ENCODE data around the gene PCGF3. TPM values are rescaled to one million over a fixed set of nuclear protein-coding genes. Genes with fewer than 3 reads are reported as not detected.
"Not testable (repeated sequence)": the region's sequence is repeated elsewhere in the genome, so short reads cannot be mapped to it uniquely, and the experiment has no call there.

Gene PCGF3
- total and polyA plus RNA-seq, 9 of the 15 experiments (the other 6 are each of a cell fraction or from before 2014, with no cell fraction given) = 2.6 to 46.1 (median 20.3) TPM

DNA sequence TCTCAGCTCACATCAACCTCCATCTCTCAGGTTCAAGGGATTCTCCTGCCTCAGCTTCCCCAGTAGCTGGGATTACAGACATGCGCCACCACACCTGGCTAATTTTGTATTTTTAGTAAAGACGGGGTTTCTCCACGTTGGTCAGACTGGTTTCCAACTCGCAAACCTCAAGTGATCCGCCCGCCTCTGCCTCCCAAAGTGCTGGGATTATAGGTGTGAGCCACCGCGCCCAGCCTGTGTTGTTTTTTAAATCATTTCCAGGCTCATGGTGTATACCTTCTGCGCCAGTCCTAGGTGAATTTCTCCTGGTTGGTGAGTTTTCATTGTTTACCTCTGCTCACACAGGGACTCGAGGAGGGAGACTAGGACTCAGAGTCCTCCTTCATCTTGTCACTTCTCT lies 74.6 kb downstream of the PCGF3 start:
- Histone ChIP-seq H3K4me1 (replicated peaks in 1 of 2; ENCODE audit: control insufficient read depth in 2 of 2, insufficient read depth in 2 of 2, low read length in 2 of 2) (peaks cover 12 to 42% of the 10 kb centered on the region in 2 experiments; a peak in 4 of 5 replicates), H3K4me2 (ENCODE audit: insufficient read depth, low read length) (peak overlapping the region; percentile 97), H3K4me3 (peak overlapping the region; percentile 100), H3K79me2 (ENCODE audit: control insufficient read depth, insufficient read depth, low read length) (peaks cover 63% of the 10 kb centered on the region), H3K27ac (ENCODE audit: extremely low read depth, low read depth, low read length) (peak overlapping the region; percentile 99), H3K9ac (ENCODE audit: insufficient read depth in 1 of 2, low read depth in 2 of 2, low read length in 2 of 2) (peak overlapping the region; percentile 100), H3K36me3 (ENCODE audit: control insufficient read depth, insufficient read depth, low read length) (peaks cover 55% of the 10 kb centered on the region)
- ATAC-seq; H4K20me1 ChIP-seq (replicated peaks; ENCODE audit: control insufficient read depth, insufficient read depth, low read length); H3K9me1 ChIP-seq (ENCODE audit: control insufficient read depth, insufficient read depth, low read length); DNase-seq (ENCODE audit: extremely low read depth in 1 of 4, low spot score in 3 of 4); H3K27me3 ChIP-seq (ENCODE audit: control insufficient read depth in 2 of 2, insufficient read depth in 2 of 2, low read length in 2 of 2); H2AFZ ChIP-seq (ENCODE audit: low read depth, low read length); in situ Hi-C loops (cut with MboI); H3K9me3 ChIP-seq (replicated peaks; ENCODE audit: control insufficient read depth, insufficient read depth, low read depth, low read length); CTCF ChIA-PET (ENCODE audit: low intra/inter-chr PET ratio): not testable (repeated sequence)
- intact Hi-C loops (cut with micrococcal nuclease) = loop anchor here (5.0 kb wide), 2 partner anchors 98 to 207 kb away; partner anchors contain the start of gene IDUA
- peak; percentile 69 for FAIRE-seq
- 0 out of 2 replicates have a peak, but pooled peaks have one; percentile 3 for TF ChIP-seq POLR2AphosphoS5 (IDR thresholded peaks at IDR 0.05; ENCODE audit: control insufficient read depth, insufficient read depth, low read depth, low read length)
- TF ChIP-seq, protein P1, sequence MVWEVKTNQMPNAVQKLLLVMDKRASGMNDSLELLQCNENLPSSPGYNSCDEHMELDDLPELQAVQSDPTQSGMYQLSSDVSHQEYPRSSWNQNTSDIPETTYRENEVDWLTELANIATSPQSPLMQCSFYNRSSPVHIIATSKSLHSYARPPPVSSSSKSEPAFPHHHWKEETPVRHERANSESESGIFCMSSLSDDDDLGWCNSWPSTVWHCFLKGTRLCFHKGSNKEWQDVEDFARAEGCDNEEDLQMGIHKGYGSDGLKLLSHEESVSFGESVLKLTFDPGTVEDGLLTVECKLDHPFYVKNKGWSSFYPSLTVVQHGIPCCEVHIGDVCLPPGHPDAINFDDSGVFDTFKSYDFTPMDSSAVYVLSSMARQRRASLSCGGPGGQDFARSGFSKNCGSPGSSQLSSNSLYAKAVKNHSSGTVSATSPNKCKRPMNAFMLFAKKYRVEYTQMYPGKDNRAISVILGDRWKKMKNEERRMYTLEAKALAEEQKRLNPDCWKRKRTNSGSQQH (CRISPR knock-in tag; IDR thresholded peaks at IDR 0.05) = 0 out of 2 replicates have a peak, but pooled peaks have one; percentile 9
- POLR2A ChIA-PET = interaction anchor here (1.3 kb wide), 1 partner anchor 10 kb away, joined by 4 read pairs; no protein-coding TSS in a partner anchor
- WGBS (ENCODE audit: insufficient coverage, low coverage, missing lambda C conversion rate) = 87% methylated on average over 7 of the region's 10 CpGs
- TSS peak; percentile 41 for BruUV-seq (replicated peaks)

Measured in K562 (cell line).